Suprapubic skin (tissue), 4 donors: ENCODE data around the gene RPL34.

Experiments used
- CTCF ChIP-seq, 2 donors: fragments of 200-600 bp in 1 of 2; fragments of 450-650 bp in 1 of 2; sonication (generic) in 1 of 2; IDR thresholded peaks; one replicate each; pipeline ENCODE4 v1.5.1; 2016 to 2019; ENCODE audit warnings: antibody characterized with exemption in 2 of 2, mild to moderate bottlenecking in 1 of 2, moderate library complexity in 1 of 2
- EP300 ChIP-seq: sonication (generic); formaldehyde crosslinking; IDR thresholded peaks from one replicate; pipeline ENCODE4 v1.6.1; 2017; ENCODE audit warnings: antibody characterized with exemption
- POLR2A ChIP-seq, 2 donors: fragments of 450-650 bp; IDR thresholded peaks; one replicate each; pipeline ENCODE4 v1.6.1; 2017; ENCODE audit warnings: antibody characterized with exemption in 2 of 2, mild to moderate bottlenecking in 2 of 2, moderate library complexity in 2 of 2
- POLR2AphosphoS5 ChIP-seq, 3 donors: sonication (generic); formaldehyde crosslinking; IDR thresholded peaks; one replicate each; pipeline ENCODE4 v1.6.1; 2017; ENCODE audit warnings: antibody characterized with exemption in 3 of 3

GRCh38 chr4:108601532-108601931, 18.8 kb upstream of the RPL34 start:
- TF ChIP-seq POLR2A (IDR thresholded peaks at IDR 0.05) (no peak), CTCF (IDR thresholded peaks at IDR 0.05) (no peak), POLR2AphosphoS5 (IDR thresholded peaks at IDR 0.05) (no peak), EP300 (no peak)
